CD14-positive monocyte (primary cell): ENCODE measurements around the gene NUDT2. TPM values are rescaled to one million over a fixed set of nuclear protein-coding genes. Genes with fewer than 3 reads are reported as not detected.

ENCODE experiments used
- DNase-seq, 3 donors: peaks; one replicate each; pipeline ENCODE4 v3.0.0-alpha.2; 2011 to 2022
- H2AFZ ChIP-seq: 2 replicates; pipeline ENCODE4 v1.6.0; 2012; ENCODE audit warnings: mild to moderate bottlenecking, low read depth, low read length, inconsistent platforms; ENCODE audit not compliant: insufficient read depth, poor library complexity, severe bottlenecking
- H3K27ac ChIP-seq, 2 donors: 1 replicate in 1 of 2; 2 replicates in 1 of 2; pipeline ENCODE4 v1.5.1; 2012 to 2013; ENCODE audit warnings: low read length in 2 of 2, control low read depth in 1 of 2, inconsistent platforms in 1 of 2, low read depth in 1 of 2, mild to moderate bottlenecking in 1 of 2
- H3K27me3 ChIP-seq, 2 donors: one replicate each; pipeline versions ENCODE4 v1.6.0 to v1.6.1; 2011 to 2013; ENCODE audit warnings: low read length in 2 of 2; ENCODE audit not compliant: control insufficient read depth in 2 of 2, insufficient read depth in 2 of 2
- H3K36me3 ChIP-seq, 2 donors: replicated peaks in 1 of 2; 1 replicate in 1 of 2; 2 replicates in 1 of 2; pipeline versions ENCODE4 v1.5.1 to v1.6.1; 2012 to 2013; ENCODE audit warnings: low read length in 2 of 2, control low read depth in 1 of 2, inconsistent platforms in 1 of 2, mild to moderate bottlenecking in 1 of 2; ENCODE audit not compliant: insufficient read depth in 2 of 2, control insufficient read depth in 1 of 2
- H3K4me1 ChIP-seq, 2 donors: 1 replicate in 1 of 2; 2 replicates in 1 of 2; pipeline versions ENCODE4 v1.5.1 to v1.6.1; 2012 to 2013; ENCODE audit warnings: low read length in 2 of 2, control low read depth in 1 of 2, inconsistent platforms in 1 of 2, mild to moderate bottlenecking in 1 of 2, moderate library complexity in 1 of 2; ENCODE audit not compliant: insufficient read depth in 2 of 2, control insufficient read depth in 1 of 2
- H3K4me2 ChIP-seq: replicated peaks from 2 replicates; pipeline ENCODE3; 2012; ENCODE audit warnings: low read length, moderate library complexity, mild to moderate bottlenecking; ENCODE audit not compliant: poor library complexity, severe bottlenecking; ENCODE audit errors: extremely low read depth
- H3K4me3 ChIP-seq, 3 experiments: fragments of 200-600 bp in 1 of 3; sonication (generic) in 1 of 3; replicated peaks in 1 of 3; 1 replicate in 2 of 3; 2 replicates in 1 of 3; pipeline ENCODE4 v1.5.1; 2011 to 2013; ENCODE audit warnings: low read length in 3 of 3, mild to moderate bottlenecking in 3 of 3, control low read depth in 2 of 3, low read depth in 2 of 3, inconsistent platforms in 1 of 3, moderate library complexity in 1 of 3
- H3K79me2 ChIP-seq: 2 replicates; pipeline ENCODE4 v1.6.0; 2012; ENCODE audit warnings: mild to moderate bottlenecking, control low read depth, inconsistent platforms, low read length, moderate library complexity; ENCODE audit not compliant: insufficient read depth
- H3K9ac ChIP-seq: 2 replicates; pipeline ENCODE4 v1.6.0; 2017; ENCODE audit warnings: low read length, mild to moderate bottlenecking; ENCODE audit not compliant: insufficient read depth, poor library complexity, severe bottlenecking
- H3K9me3 ChIP-seq, 2 donors: replicated peaks in 1 of 2; 1 replicate in 1 of 2; 2 replicates in 1 of 2; pipeline versions ENCODE4 v1.5.1 to v1.6.1; 2012 to 2013; ENCODE audit warnings: low read length in 2 of 2, control low read depth in 1 of 2; ENCODE audit not compliant: control insufficient read depth in 1 of 2, insufficient read depth in 1 of 2
- H4K20me1 ChIP-seq: 2 replicates; pipeline ENCODE4 v1.6.0; 2012; ENCODE audit warnings: mild to moderate bottlenecking, low read length, control low read depth, moderate library complexity; ENCODE audit not compliant: insufficient read depth
- H3K27ac Mint-ChIP-seq, 7 donors: one replicate each; pipeline ENCODE4 v1.8.0; 2020; ENCODE audit warnings: mild to moderate bottlenecking in 7 of 7, mixed read lengths in 7 of 7, moderate library complexity in 6 of 7, inconsistent platforms in 2 of 7
- H3K27me3 Mint-ChIP-seq, 3 donors: one replicate each; pipeline ENCODE4 v1.8.0; 2021 to 2022; ENCODE audit warnings: low read depth in 3 of 3, mild to moderate bottlenecking in 3 of 3, mixed read lengths in 3 of 3, moderate library complexity in 3 of 3, inconsistent platforms in 1 of 3
- H3K36me3 Mint-ChIP-seq, 2 donors: one replicate each; pipeline ENCODE4 v1.8.0; 2020; ENCODE audit warnings: mixed read lengths in 2 of 2, inconsistent platforms in 1 of 2, mild to moderate bottlenecking in 1 of 2
- H3K4me1 Mint-ChIP-seq: one replicate; pipeline ENCODE4 v1.8.0; 2020; ENCODE audit warnings: mild to moderate bottlenecking, mixed read lengths
- H3K4me3 Mint-ChIP-seq, 2 donors: one replicate each; pipeline ENCODE4 v1.8.0; 2020; ENCODE audit warnings: mild to moderate bottlenecking in 2 of 2, mixed read lengths in 2 of 2, moderate library complexity in 1 of 2
- H3K9me3 Mint-ChIP-seq, 7 donors: one replicate each; pipeline ENCODE4 v1.8.0; 2020 to 2022; ENCODE audit warnings: mixed read lengths in 7 of 7, mild to moderate bottlenecking in 6 of 7, moderate library complexity in 6 of 7, inconsistent platforms in 2 of 7
- CTCF ChIP-seq: fragments of 200-600 bp; IDR thresholded peaks from one replicate; pipeline ENCODE4 v1.8.0; 2022; ENCODE audit warnings: antibody characterized with exemption, mild to moderate bottlenecking
- WGBS: methylation state at CpG from one replicate; pipeline ENCODE4 v1.1.5; 2013; ENCODE audit warnings: missing lambda C conversion rate; ENCODE audit not compliant: insufficient coverage; 5-methylcytosine and 5-hydroxymethylcytosine counted together
- intact Hi-C, 2 donors: fragments of 100-400 bp; cut with micrococcal nuclease; formaldehyde crosslinking; loops; one replicate each; pipeline versions ENCODE4 v1.15.0 to v1.15.1; 2023
- polyA plus RNA-seq, 3 donors: library from polyadenylated mRNA; depleted of rRNA in 1 of 3; unstranded in 2 of 3; stranded (reverse) in 1 of 3; fragments of 300-500 nt in 2 of 3; fragments of >200 nt in 1 of 3; fragmentation: Illumina TruSeq in 2 of 3; gene quantifications; 1 replicate in 2 of 3; 2 replicates in 1 of 3; pipeline ENCODE4 v1.2.3, GENCODE V29; 2012 to 2021

NUDT2 gene
- polyA plus RNA-seq, 3 donors, result 24.4 to 56.9 (median 38.0) TPM

GRCh38 chr9:34328500-34328986 is 826 bp upstream of the NUDT2 start:
- peaks cover 0 to 2% (median 2%) of the 10 kb centered on the region in 3 donors for H3K27me3 Mint-ChIP-seq
- TF ChIP-seq CTCF, result no peak

GRCh38 chr9:34331196-34331595 is 1.8 kb downstream of the NUDT2 start:
- Mint-ChIP-seq H3K4me3 (no peak overlapping the region), H3K4me1 (peaks cover 37% of the 10 kb centered on the region), H3K36me3 (peaks cover 5 to 12% of the 10 kb centered on the region in 2 donors), H3K27ac (no peak overlapping the region), H3K9me3 (no peaks in the 10 kb centered on the region), H3K27me3 (peaks cover 0 to 2% (median 0%) of the 10 kb centered on the region in 3 donors)
- Histone ChIP-seq H2AFZ (no peak overlapping the region), H3K27ac (no peak overlapping the region), H3K9me3 (no peaks in the 10 kb centered on the region), H3K4me1 (peaks cover 20 to 33% of the 10 kb centered on the region in 2 donors), H3K9ac (no peak overlapping the region), H3K79me2 (peaks cover 80% of the 10 kb centered on the region), H3K27me3 (no peaks in the 10 kb centered on the region), H3K36me3 (peaks cover 3 to 14% of the 10 kb centered on the region in 2 donors), H4K20me1 (peaks cover 19% of the 10 kb centered on the region), H3K4me2 (no peak overlapping the region), H3K4me3 (no peak overlapping the region)
- no CpG with 5 or more reads among the region's 1 CpG for WGBS
- intact Hi-C loops, result loop anchor here in 1 of 2 donors (5.0 kb wide), 1 partner anchor 46 kb away; the partner anchor contains the start of gene MYORG
- peak in 1 of 3 donors; percentile 11 for DNase-seq
- TF ChIP-seq CTCF, result no peak

More at GRCh38 chr9:34328500-34328986, 826 bp upstream of the NUDT2 start:
- intact Hi-C loops, result loop anchor here (2.0 to 10.0 kb wide), 3 partner anchors 50 to 201 kb away; partner anchors contain the start of genes DCAF12 (in 1 of the 2) and UBAP1 (in 1 of the 2)
- Mint-ChIP-seq H3K27ac (peak overlapping the region; percentile 78 to 99 (median 97)), H3K9me3 (no peaks in the 10 kb centered on the region), H3K36me3 (peaks cover 2 to 5% of the 10 kb centered on the region in 2 donors), H3K4me3 (peak overlapping the region; percentile 95 to 99), H3K4me1 (peaks cover 40% of the 10 kb centered on the region)
- Histone ChIP-seq H3K79me2 (peaks cover 73% of the 10 kb centered on the region), H2AFZ (peak overlapping the region; percentile 94), H3K4me3 (peak overlapping the region; percentile 64 to 99 (median 77)), H3K9ac (peak overlapping the region; percentile 69), H4K20me1 (peaks cover 4% of the 10 kb centered on the region), H3K4me2 (peak overlapping the region; percentile 97), H3K9me3 (no peaks in the 10 kb centered on the region), H3K27ac (peak overlapping the region; percentile 57 to 95), H3K36me3 (no peaks in the 10 kb centered on the region), H3K4me1 (peaks cover 30 to 44% of the 10 kb centered on the region in 2 donors), H3K27me3 (no peaks in the 10 kb centered on the region)
- no peak for DNase-seq
- 0% methylated on average over 7 of the region's 11 CpGs for WGBS
